ENCODE data around the gene RPL4. TPM values are rescaled to one million over a fixed set of nuclear protein-coding genes. Genes with fewer than 3 reads are reported as not detected.

The RPL4 gene
- total and polyA plus RNA-seq, 10 of the 15 experiments (the other 5 are each of a cell fraction or from before 2014, with no cell fraction given): 2,004 to 8,888 (median 4,667) TPM

GRCh38 chr15:66497502-66498455 lies 6.9 kb downstream of the RPL4 start, which contains the start of gene SNAPC5 (continued):
- no peak for TF ChIP-seq USF2 (IDR thresholded peaks at IDR 0.05; ENCODE audit: borderline replicate concordance, low read depth, low read length)
- no peak for TF ChIP-seq SPI1 (IDR thresholded peaks at IDR 0.05; ENCODE audit: borderline replicate concordance, insufficient read depth, low read depth, low read length)
- no peak for TF ChIP-seq TCF7 (IDR thresholded peaks at IDR 0.05; ENCODE audit: borderline replicate concordance)
- no peak for TF ChIP-seq EP300 (IDR thresholded peaks at IDR 0.05; ENCODE audit: borderline replicate concordance in 1 of 2, control insufficient read depth in 1 of 2, low read depth in 2 of 2, low read length in 2 of 2)
- peak; percentile 25 for TF ChIP-seq HDAC6 (IDR thresholded peaks at IDR 0.05; ENCODE audit: unreplicated experiment)
- no peak for TF ChIP-seq RBBP5 (conservative IDR thresholded peaks at IDR 0.05)
- no peak for TF ChIP-seq BCL11A (IDR thresholded peaks at IDR 0.05; ENCODE audit: low read depth, low read length)
- no peak for TF ChIP-seq RELA (IDR thresholded peaks at IDR 0.05; ENCODE audit: borderline replicate concordance, partially characterized antibody)
- TF ChIP-seq ZNF217 (IDR thresholded peaks at IDR 0.05): 0 out of 2 replicates have a peak, but pooled peaks have one; percentile 14
- TF ChIP-seq, protein P1, sequence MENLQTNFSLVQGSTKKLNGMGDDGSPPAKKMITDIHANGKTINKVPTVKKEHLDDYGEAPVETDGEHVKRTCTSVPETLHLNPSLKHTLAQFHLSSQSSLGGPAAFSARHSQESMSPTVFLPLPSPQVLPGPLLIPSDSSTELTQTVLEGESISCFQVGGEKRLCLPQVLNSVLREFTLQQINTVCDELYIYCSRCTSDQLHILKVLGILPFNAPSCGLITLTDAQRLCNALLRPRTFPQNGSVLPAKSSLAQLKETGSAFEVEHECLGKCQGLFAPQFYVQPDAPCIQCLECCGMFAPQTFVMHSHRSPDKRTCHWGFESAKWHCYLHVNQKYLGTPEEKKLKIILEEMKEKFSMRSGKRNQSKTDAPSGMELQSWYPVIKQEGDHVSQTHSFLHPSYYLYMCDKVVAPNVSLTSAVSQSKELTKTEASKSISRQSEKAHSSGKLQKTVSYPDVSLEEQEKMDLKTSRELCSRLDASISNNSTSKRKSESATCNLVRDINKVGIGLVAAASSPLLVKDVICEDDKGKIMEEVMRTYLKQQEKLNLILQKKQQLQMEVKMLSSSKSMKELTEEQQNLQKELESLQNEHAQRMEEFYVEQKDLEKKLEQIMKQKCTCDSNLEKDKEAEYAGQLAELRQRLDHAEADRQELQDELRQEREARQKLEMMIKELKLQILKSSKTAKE (IDR thresholded peaks at IDR 0.05; ENCODE audit: low read depth, poor library complexity, severe bottlenecking): peak; percentile 56
- TF ChIP-seq ZSCAN29 (IDR thresholded peaks at IDR 0.05): 0 out of 2 replicates have a peak, but pooled peaks have one; percentile 7
- TF ChIP-seq FOXM1 (IDR thresholded peaks at IDR 0.05; ENCODE audit: low read depth, low read length): peak; percentile 34; the same call in 1 of the 2 replicates
- TF ChIP-seq IRF4 (IDR thresholded peaks at IDR 0.05; ENCODE audit: low read depth, low read length): no peak
- no peak; the same call in 1 of the 2 replicates for TF ChIP-seq BMI1 (IDR thresholded peaks at IDR 0.05; ENCODE audit: borderline replicate concordance)
- peak; percentile 98 for TF ChIP-seq ESRRA (IDR thresholded peaks at IDR 0.05; ENCODE audit: low read length)
- TF ChIP-seq NFXL1 (IDR thresholded peaks at IDR 0.05; ENCODE audit: borderline replicate concordance): no peak
- no peak for TF ChIP-seq PAX8 (IDR thresholded peaks at IDR 0.05)
- peak; percentile 46; the same call in 1 of the 2 replicates for TF ChIP-seq STAT1 (conservative IDR thresholded peaks at IDR 0.05)
- TF ChIP-seq RAD51 (IDR thresholded peaks at IDR 0.05): no peak
- peak; percentile 62 for TF ChIP-seq YY1 (IDR thresholded peaks at IDR 0.05; ENCODE audit: low read depth, low read length)
- TF ChIP-seq CREM (IDR thresholded peaks at IDR 0.05; ENCODE audit: low read depth): peak; percentile 99
- TF ChIP-seq MAX (IDR thresholded peaks at IDR 0.05; ENCODE audit: low read depth, low read length): peak; percentile 93
- TF ChIP-seq SMARCA5 (IDR thresholded peaks at IDR 0.05): peak; percentile 74; the same call in 1 of the 2 replicates
- no peak for TF ChIP-seq TAF1 (IDR thresholded peaks at IDR 0.05; ENCODE audit: borderline replicate concordance, low read depth, low read length)
- TF ChIP-seq MYC (IDR thresholded peaks at IDR 0.05; ENCODE audit: insufficient read depth, insufficient read length, insufficient replicate concordance, low read length, severe bottlenecking): peak; percentile 48
- peak; percentile 40; the same call in 1 of the 2 replicates for TF ChIP-seq DPF2 (IDR thresholded peaks at IDR 0.05)
- TF ChIP-seq, protein P2, sequence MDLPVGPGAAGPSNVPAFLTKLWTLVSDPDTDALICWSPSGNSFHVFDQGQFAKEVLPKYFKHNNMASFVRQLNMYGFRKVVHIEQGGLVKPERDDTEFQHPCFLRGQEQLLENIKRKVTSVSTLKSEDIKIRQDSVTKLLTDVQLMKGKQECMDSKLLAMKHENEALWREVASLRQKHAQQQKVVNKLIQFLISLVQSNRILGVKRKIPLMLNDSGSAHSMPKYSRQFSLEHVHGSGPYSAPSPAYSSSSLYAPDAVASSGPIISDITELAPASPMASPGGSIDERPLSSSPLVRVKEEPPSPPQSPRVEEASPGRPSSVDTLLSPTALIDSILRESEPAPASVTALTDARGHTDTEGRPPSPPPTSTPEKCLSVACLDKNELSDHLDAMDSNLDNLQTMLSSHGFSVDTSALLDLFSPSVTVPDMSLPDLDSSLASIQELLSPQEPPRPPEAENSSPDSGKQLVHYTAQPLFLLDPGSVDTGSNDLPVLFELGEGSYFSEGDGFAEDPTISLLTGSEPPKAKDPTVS (IDR thresholded peaks at IDR 0.05; ENCODE audit: low read depth, low read length): no peak

Data from GM12878 (cell line).